ENCODE measurements around the gene UAP1.
"Not testable (repeated sequence)": the region's sequence is repeated elsewhere in the genome, so short reads cannot be mapped to it uniquely, and the experiment has no call there.

UAP1 gene

DNA sequence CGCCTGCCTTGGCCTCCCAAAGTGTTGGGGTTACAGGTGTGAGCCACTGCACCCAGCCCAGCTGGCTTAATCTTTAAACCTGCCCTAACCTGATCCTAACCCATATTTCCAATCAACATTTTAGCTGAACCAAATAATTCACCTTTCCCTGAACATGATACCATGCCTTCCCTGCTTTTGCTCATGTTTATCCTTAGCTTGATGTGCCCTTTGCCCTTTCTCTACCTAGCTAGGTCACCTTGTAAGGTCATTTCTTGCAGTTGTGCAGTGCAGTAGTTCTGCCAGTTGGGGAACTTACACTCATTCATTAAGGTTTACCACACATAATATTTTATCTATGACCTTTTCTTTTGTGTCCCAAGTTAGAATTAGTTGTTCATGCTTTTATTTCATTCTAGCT is 5.3 kb downstream of the UAP1 start:
- DNase-seq = no peak

GRCh38 chr1:162568802-162569201 is 7.3 kb downstream of the UAP1 start:
- no peak for DNase-seq

- DNase-seq = no peak
Measured at GRCh38 chr1:162570718-162571117, 9.2 kb downstream of the UAP1 start.

- DNase-seq = not testable (repeated sequence)
Measured at GRCh38 chr1:162571121-162571520, 9.6 kb downstream of the UAP1 start.

DNA sequence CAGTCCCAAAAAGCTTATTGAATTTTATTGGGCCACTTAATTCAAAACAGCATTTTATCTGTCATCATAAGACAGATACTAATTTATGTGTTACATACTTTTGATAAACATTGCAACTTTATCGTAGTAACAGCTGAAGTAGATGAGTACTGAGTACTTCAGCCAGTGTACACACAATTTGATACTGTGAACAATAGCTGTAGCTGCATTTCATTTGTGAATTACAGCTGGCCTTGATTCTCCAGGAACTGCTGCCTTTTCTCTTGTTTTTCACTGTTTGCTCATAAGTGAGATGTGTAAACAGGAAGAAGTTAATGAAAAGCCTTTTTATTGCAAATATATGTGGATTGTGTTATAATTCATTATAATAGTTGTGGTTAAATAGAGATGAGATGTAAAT is 10.2 kb downstream of the UAP1 start:
- no peak for DNase-seq

GRCh38 chr1:162573136-162573535 is 11.6 kb downstream of the UAP1 start:
- DNase-seq = no peak

GRCh38 chr1:162578071-162578700 is 16.7 kb downstream of the UAP1 start:
- DNase-seq = no peak

- DNase-seq = no peak
Measured at GRCh38 chr1:162578936-162579335, 17.4 kb downstream of the UAP1 start.

DNA sequence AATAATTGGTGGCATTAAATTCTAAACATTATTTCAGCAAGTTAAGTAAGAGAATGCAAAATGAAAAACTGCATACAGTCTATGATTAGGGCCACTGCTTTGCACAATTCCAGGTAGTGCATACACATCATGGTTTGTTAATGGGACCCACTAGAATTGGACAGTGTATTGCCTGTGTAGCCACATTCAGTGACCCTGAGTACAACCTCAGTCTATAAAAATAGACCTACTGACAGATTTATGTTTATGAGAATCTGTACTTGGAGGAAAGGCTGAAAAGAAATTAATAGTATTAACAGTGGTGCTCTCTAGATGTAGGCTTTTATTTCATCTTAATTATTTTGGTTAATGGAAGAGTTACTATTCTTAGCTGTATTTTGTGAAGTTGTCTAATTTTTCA is 18.8 kb downstream of the UAP1 start:
- no peak for DNase-seq

DNA sequence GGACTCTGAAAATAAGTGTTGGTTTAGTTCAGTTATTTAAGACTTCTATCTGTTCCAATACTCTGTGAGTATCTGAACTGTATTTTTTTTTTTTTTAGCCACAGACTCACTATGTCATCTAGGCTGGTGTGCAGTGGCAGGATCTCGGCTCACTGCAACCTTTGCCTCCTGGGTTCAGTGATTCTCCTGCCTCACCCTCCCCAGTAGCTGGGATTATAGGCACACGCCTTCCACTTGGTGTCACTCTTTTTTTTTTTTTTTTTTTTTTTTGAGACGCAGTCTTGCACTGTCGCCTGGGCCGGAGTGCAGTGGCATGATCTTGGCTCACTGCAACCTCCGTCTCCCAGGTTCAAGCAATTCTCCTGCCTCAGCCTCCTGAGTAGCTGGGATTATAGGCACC is 21.4 kb downstream of the UAP1 start:
- DNase-seq = not testable (repeated sequence)

GRCh38 chr1:162585101-162585500 is 23.6 kb downstream of the UAP1 start:
- not testable (repeated sequence) for DNase-seq

DNA sequence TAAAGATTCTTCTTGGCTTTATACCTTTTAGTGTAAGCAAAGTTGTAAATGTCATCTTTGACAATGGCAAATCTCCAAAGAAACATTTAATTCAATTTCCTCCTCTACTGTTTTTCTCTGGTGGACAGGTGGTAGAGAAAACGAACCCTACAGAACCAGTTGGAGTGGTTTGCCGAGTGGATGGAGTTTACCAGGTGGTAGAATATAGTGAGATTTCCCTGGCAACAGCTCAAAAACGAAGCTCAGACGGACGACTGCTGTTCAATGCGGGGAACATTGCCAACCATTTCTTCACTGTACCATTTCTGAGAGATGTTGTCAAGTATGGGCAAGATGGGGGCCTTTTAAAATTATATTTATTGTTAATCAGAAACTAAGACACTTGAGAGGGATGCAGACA is 25.8 kb downstream of the UAP1 start:
- no peak for DNase-seq

GRCh38 chr1:162587761-162588260 is 26.3 kb downstream of the UAP1 start:
- no peak for DNase-seq

GRCh38 chr1:162590101-162590500 is 28.6 kb downstream of the UAP1 start:
- no peak for DNase-seq

DNA sequence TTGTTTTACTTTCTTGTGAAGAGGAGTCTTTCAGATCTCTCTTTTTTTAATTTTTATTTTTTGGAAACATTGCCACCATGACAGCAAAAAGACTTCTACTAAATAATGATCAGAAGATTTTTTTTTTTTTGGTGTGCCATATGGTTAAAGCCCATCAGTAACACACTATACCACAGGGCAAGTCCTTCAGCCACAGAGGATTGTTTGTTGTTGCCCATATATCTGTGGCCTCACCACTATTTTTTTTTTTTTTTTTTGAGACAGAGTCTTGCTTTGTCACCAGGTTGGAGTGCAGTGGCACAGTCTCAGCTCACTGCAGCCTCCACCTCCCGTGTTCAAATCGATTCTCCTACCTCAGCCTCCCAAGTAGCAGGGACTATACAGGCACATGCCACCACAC is 29.2 kb downstream of the UAP1 start:
- DNase-seq = no peak

GRCh38 chr1:162596514-162597170 is 35.1 kb downstream of the UAP1 start:
- DNase-seq = no peak

DNA sequence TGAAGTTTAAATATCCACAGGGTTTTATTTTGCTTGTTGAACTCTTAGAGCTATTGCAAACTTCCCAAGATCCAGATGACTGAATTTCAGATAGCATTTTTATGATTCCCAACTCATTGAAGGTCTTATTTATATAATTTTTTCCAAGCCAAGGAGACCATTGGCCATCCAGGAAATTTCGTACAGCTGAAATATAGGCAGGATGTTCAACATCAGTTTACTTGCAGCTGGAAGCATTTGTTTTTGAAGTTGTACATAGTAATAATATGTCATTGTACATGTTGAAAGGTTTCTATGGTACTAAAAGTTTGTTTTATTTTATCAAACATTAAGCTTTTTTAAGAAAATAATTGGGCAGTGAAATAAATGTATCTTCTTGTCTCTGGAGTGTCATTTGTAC is 37.9 kb downstream of the UAP1 start:
- DNase-seq = no peak

- not testable (repeated sequence) for DNase-seq
Measured at GRCh38 chr1:162603117-162603516, 41.6 kb downstream of the UAP1 start.

- DNase-seq = no peak
Measured at GRCh38 chr1:162605225-162605927, 43.9 kb downstream of the UAP1 start.

DNA sequence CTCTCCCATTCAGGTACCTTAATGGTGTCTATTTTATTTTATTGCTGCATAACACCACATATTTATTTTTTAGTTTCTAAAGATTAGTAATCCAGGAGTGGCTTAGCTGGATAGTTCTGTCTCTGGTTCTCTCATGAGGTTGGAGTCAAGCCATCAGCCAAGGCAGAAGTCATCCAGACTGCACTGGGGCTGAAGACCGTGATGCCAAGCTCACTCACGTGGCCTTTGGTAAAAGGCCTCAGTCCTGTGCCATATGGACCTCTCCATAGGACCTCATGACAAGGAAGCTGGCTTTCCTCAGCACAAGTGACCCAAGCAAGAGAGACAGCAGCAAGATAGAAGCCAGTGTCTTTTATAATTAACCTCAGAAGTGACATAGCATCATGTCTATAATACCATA is 47.8 kb downstream of the UAP1 start:
- no peak for DNase-seq

GRCh38 chr1:162612606-162613400 is 51.3 kb downstream of the UAP1 start:
- DNase-seq = no peak

GRCh38 chr1:162616848-162617247 is 55.3 kb downstream of the UAP1 start:
- no peak for DNase-seq

DNA sequence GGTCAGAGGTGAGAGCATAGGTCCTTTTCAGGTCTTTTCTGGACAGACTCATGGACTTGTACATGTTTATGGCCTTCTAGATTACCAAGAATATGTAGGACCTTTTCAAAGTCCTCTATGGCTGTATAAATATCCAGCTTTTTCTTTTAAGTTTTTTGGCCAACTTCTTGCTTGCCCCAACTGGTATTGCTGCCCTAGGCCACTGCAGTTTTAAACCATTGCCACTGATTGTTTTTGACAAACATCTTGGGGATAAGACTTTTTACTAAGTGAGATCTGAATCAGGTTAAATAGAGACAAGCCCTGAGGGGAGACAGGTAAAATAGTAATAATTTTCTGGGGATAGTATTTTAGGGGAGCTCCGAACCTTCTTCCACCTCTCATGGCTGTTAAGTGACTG is 56.0 kb downstream of the UAP1 start:
- DNase-seq = no peak

Data from inflammatory macrophage treated with lipopolysaccharide for 4 hours (primary cell).